Heart right ventricle (tissue), 16 donors: ENCODE data around the gene PHYH. TPM values are rescaled to one million over a fixed set of nuclear protein-coding genes. Genes with fewer than 3 reads are reported as not detected.

Experiments
- ATAC-seq, 8 donors: fragments of 200-7000 bp; cut with Tn5 transposase; one replicate each; pipeline ENCODE4 v1.9.1; 2020; ENCODE audit warnings: mild to moderate bottlenecking in 8 of 8, moderate library complexity in 8 of 8, moderate number of reproducible peaks in 1 of 8
- DNase-seq, 2 donors: peaks; one replicate each; pipeline ENCODE4 v3.0.0-alpha.2; 2020
- H3K27ac ChIP-seq, 10 donors: fragments of 200-600 bp; sonication (generic) in 2 of 10; one replicate each; pipeline versions ENCODE4 v1.5.0 to v1.8.0; 2020 to 2022; ENCODE audit warnings: mild to moderate bottlenecking in 3 of 10
- H3K27me3 ChIP-seq, 7 donors: fragments of 200-600 bp; one replicate each; pipeline ENCODE4 v1.8.0; 2021 to 2022; ENCODE audit warnings: mild to moderate bottlenecking in 2 of 7
- H3K36me3 ChIP-seq, 9 donors: fragments of 200-600 bp; sonication (generic) in 1 of 9; one replicate each; pipeline versions ENCODE4 v1.5.0 to v1.8.0; 2020 to 2022; ENCODE audit warnings: mild to moderate bottlenecking in 2 of 9
- H3K4me1 ChIP-seq, 9 donors: fragments of 200-600 bp; sonication (generic) in 1 of 9; one replicate each; pipeline versions ENCODE4 v1.5.0 to v1.8.0; 2020 to 2022; ENCODE audit warnings: mild to moderate bottlenecking in 4 of 9
- H3K4me3 ChIP-seq, 10 donors: fragments of 200-600 bp; sonication (generic) in 2 of 10; one replicate each; pipeline versions ENCODE4 v1.5.0 to v1.8.0; 2020 to 2022; ENCODE audit warnings: mild to moderate bottlenecking in 7 of 10, moderate library complexity in 2 of 10
- H3K9me3 ChIP-seq, 11 donors: fragments of 200-600 bp in 10 of 11; sonication (generic) in 2 of 11; one replicate each; pipeline versions ENCODE4 v1.5.0 to v1.8.0; 2013 to 2022; ENCODE audit warnings: mild to moderate bottlenecking in 2 of 11, control low read depth in 1 of 11, moderate library complexity in 1 of 11
- CTCF ChIP-seq, 9 donors: fragments of 200-600 bp; sonication (generic) in 2 of 9; IDR thresholded peaks; one replicate each; pipeline versions ENCODE4 v1.5.0 to v1.8.0; 2021 to 2022; ENCODE audit warnings: antibody characterized with exemption in 9 of 9, mild to moderate bottlenecking in 5 of 9, moderate library complexity in 1 of 9
- WGBS, 2 donors: extraction: QIAGEN DNeasy Blood & Tissue Kit; methylation state at CpG; one replicate each; pipeline ENCODE4 v1.1.7; 2013; ENCODE audit warnings: inconsistent platforms in 1 of 2; 5-methylcytosine and 5-hydroxymethylcytosine counted together
- intact Hi-C, 10 donors: fragments of 100-400 bp; cut with DNase I; formaldehyde crosslinking; loops; one replicate each; pipeline versions ENCODE4 v1.11.1 to v1.14.2; 2022
- polyA plus RNA-seq, 2 donors: library from polyadenylated mRNA; stranded (reverse); fragments of 200-250 nt; gene quantifications; one replicate each; pipeline ENCODE4 v1.2.3, GENCODE V29; 2013
- total RNA-seq, 10 donors: library from RNA; stranded (reverse); fragmentation: NEBNext Ultra II Directional in 3 of 10; extraction: Animal tissue kit (Norgen Biotek cat#: 25700) in 3 of 10; gene quantifications; one replicate each; pipeline versions ENCODE4 v1.2.1 to v1.2.4, GENCODE V29; 2021 to 2023
- donor health status: Arrhythmogenic right ventricular cardiomyopathy.
- donor health status: ischemic (EF 13 %, LVEDD 7.1; RV severe dilation, severe dysfunction).
- donor health status: healthy with polysubstance abuse.
- donor health status: DM: no; HTN: yes; CAD: no.
- donor health status: DM: no; HTN: no; CAD: no.
- donor health status: ischemic (EF 25% LVEDD 6.9; RV normal size, moderate dysfunction).
- donor health status: ischemic (EF 25% LVEDD 5.7; RV mildly dilated, moderate dysfunction).
- donor health status: healthy.
- donor health status: DM: yes; HTN: yes; CAD: no.
- donor health status: Ischemic cardiomyopathy.
- donor health status: ischemic (EF 35%, LVEDD 5.7; RV mildly dilated, moderate dysfunction).
- donor health status: nonischemic (EF 11% LVEDD 7.7; RV severe dilation, severe dysfunction).
- donor health status: DM: yes; HTN: yes; CAD: no.
- donor health status: PGD.
- donor health status: ischemic (EF 29% LVEDD 5.4; RV normal size, mild dysfunction).
- donor health status: nonischemic (EF 23%, LVEDD 6.1; RV moderate dilation, normal function).

The PHYH gene
- total and polyA plus RNA-seq, 12 donors: 51.1 to 188 (median 154) TPM

- Histone ChIP-seq H3K27ac (no peak overlapping the region), H3K4me3 (no peak overlapping the region), H3K36me3 (no peaks in the 10 kb centered on the region), H3K4me1 (no peaks in the 10 kb centered on the region), H3K27me3 (no peaks in the 10 kb centered on the region), H3K9me3 (no peaks in the 10 kb centered on the region)
- intact Hi-C loops: no loop called here
- 62 to 74% methylated on average over 5 of the region's 5 CpGs for WGBS, 2 donors
- no peak for TF ChIP-seq CTCF (IDR thresholded peaks at IDR 0.05)
- no peak for ATAC-seq
- DNase-seq: no peak
Measured at GRCh38 chr10:13257621-13258140, 42.2 kb downstream of the PHYH start.

- DNase-seq (no peak), ATAC-seq (no peak)
- WGBS, 2 donors: 86% methylated on average over 2 of the region's 2 CpGs
- H3K9me3 ChIP-seq: no peaks in the 10 kb centered on the region
- H3K27me3 ChIP-seq: no peaks in the 10 kb centered on the region
- H3K4me3 ChIP-seq: no peak overlapping the region
- no peaks in the 10 kb centered on the region for H3K4me1 ChIP-seq
- H3K27ac ChIP-seq: no peak overlapping the region
- H3K36me3 ChIP-seq: no peaks in the 10 kb centered on the region
- intact Hi-C loops: no loop called here
- TF ChIP-seq CTCF (IDR thresholded peaks at IDR 0.05): no peak
Measured at GRCh38 chr10:13256627-13257026, 43.2 kb downstream of the PHYH start.

DNA sequence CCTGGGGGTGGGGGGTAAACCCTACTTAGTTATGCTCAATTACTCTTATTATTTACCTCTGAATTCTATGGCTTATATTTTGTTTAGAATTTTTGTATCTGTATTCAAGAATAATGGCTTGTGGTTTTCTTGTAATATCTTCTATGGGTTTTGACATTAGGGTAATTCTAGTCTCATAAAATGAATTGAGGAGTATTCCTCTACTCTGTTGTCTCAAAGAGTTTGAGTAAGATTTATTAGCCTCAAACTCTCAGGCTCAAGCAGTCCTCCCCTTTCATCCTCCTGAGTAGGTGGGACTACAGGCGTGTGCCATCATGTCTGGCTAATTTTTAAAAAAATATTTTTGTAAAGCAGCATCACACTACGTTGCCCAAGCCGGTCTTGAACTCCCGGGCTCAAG is 46.1 kb downstream of the PHYH start:
- no peak overlapping the region for H3K4me3 ChIP-seq
- 87 to 89% methylated on average over 4 of the region's 4 CpGs for WGBS, 2 donors
- H3K9me3 ChIP-seq: no peaks in the 10 kb centered on the region
- no peak overlapping the region for H3K27ac ChIP-seq
- no peaks in the 10 kb centered on the region for H3K4me1 ChIP-seq
- TF ChIP-seq CTCF (IDR thresholded peaks at IDR 0.05): no peak
- H3K27me3 ChIP-seq: no peaks in the 10 kb centered on the region
- DNase-seq (no peak), ATAC-seq (no peak)
- no peaks in the 10 kb centered on the region for H3K36me3 ChIP-seq
- intact Hi-C loops: no loop called here

DNA sequence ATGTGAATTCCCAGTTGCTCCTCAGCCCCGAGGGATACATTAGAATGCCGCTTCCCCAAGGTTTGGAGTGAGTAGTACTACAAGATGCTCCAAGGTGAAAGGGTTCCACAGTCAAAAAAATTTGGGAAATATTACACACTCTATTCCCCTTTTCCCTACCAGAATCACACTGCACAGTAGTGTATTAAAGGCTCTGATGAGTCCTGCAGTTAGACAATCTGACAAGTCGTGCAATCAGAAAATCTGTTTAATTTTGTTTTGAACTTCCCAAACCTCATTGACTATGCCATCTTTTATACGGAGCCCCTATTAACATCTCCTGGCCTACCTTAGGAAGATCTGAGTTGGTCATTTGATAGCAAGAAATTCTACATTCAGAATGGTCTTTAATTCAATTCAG is 52.1 kb downstream of the PHYH start:
- H3K4me1 ChIP-seq: no peaks in the 10 kb centered on the region
- intact Hi-C loops: no loop called here
- H3K27ac ChIP-seq: no peak overlapping the region
- whole genome bisulfite sequencing, 2 donors: 90 to 92% methylated on average over 4 of the region's 4 CpGs
- no peak for TF ChIP-seq CTCF (IDR thresholded peaks at IDR 0.05)
- no peak for ATAC-seq
- H3K36me3 ChIP-seq: no peaks in the 10 kb centered on the region
- no peaks in the 10 kb centered on the region for H3K9me3 ChIP-seq
- no peak for DNase-seq
- H3K27me3 ChIP-seq: no peaks in the 10 kb centered on the region
- H3K4me3 ChIP-seq: no peak overlapping the region
